T-cell (primary cell): Measurements from ENCODE around the gene CDC37L1. TPM values are rescaled to one million over a fixed set of nuclear protein-coding genes. Genes with fewer than 3 reads are reported as not detected.

Experiments used
- ATAC-seq, 4 experiments: fragments of 200-7000 bp in 3 of 4; fragments of 150-1000 bp in 1 of 4; cut with Tn5 transposase; replicated peaks in 1 of 4; 1 replicate in 3 of 4; 2 replicates in 1 of 4; pipeline ENCODE4 v1.10.0; 2021; ENCODE audit warnings: moderate library complexity in 3 of 4, mild to moderate bottlenecking in 2 of 4, moderate number of reproducible peaks in 1 of 4
- CTCF ChIA-PET, 2 donors: fragments of 300-600 bp; sonication (Branson Sonifier 250); formaldehyde crosslinking; loops; one replicate each; lab custom pipeline; 2022; ENCODE audit warnings: antibody characterized with exemption in 2 of 2; lab: Charles Lee
- POLR2A ChIA-PET, 2 donors: fragments of 300-600 bp; sonication (Branson Sonifier 250); formaldehyde crosslinking; loops; one replicate each; lab custom pipeline; 2022; ENCODE audit warnings: antibody characterized with exemption in 2 of 2; lab: Charles Lee
- DNase-seq, 35 experiments: peaks; one replicate each; pipeline versions ENCODE4 v3.0.0 to v3.0.0-alpha.2; 2013 to 2023
- H3K27ac ChIP-seq: one replicate; pipeline ENCODE4 v1.5.1; 2013; ENCODE audit warnings: low read length
- H3K27me3 ChIP-seq, 2 experiments: replicated peaks in 1 of 2; 1 replicate in 1 of 2; 2 replicates in 1 of 2; pipeline versions ENCODE4 v1.6.1 to v1.7.0; 2013; ENCODE audit warnings: low read length in 1 of 2, mixed read lengths in 1 of 2; ENCODE audit not compliant: control insufficient read depth in 2 of 2, insufficient read depth in 2 of 2; ENCODE audit errors: extremely low read depth in 1 of 2
- H3K36me3 ChIP-seq, 2 donors: 1 replicate in 1 of 2; 2 replicates in 1 of 2; pipeline versions ENCODE4 v1.6.1 to v1.7.0; 2013; ENCODE audit warnings: low read length in 1 of 2; ENCODE audit not compliant: control insufficient read depth in 2 of 2, insufficient read depth in 1 of 2; ENCODE audit errors: extremely low read depth in 1 of 2
- H3K4me1 ChIP-seq, 2 experiments: 1 replicate in 1 of 2; 2 replicates in 1 of 2; pipeline versions ENCODE4 v1.6.1 to v1.7.0; 2013; ENCODE audit warnings: low read length in 2 of 2, mixed read lengths in 1 of 2; ENCODE audit not compliant: insufficient read depth in 2 of 2, control insufficient read depth in 1 of 2; ENCODE audit errors: extremely low read depth in 1 of 2
- H3K4me3 ChIP-seq, 2 donors: 1 replicate in 1 of 2; 2 replicates in 1 of 2; pipeline versions ENCODE4 v1.5.1 to v1.7.0; 2013; ENCODE audit warnings: mild to moderate bottlenecking in 2 of 2, low read length in 1 of 2, moderate library complexity in 1 of 2; ENCODE audit not compliant: control insufficient read depth in 1 of 2; ENCODE audit errors: extremely low read depth in 1 of 2
- H3K9me3 ChIP-seq: 2 replicates; pipeline ENCODE4 v1.7.0; 2013
- H3K27ac Mint-ChIP-seq, 2 donors: one replicate each; pipeline ENCODE4 v1.8.0; 2020 to 2021; ENCODE audit warnings: mild to moderate bottlenecking in 2 of 2, mixed read lengths in 2 of 2
- H3K27me3 Mint-ChIP-seq, 2 donors: one replicate each; pipeline ENCODE4 v1.8.0; 2021 to 2022; ENCODE audit warnings: mixed read lengths in 2 of 2
- H3K36me3 Mint-ChIP-seq: one replicate; pipeline ENCODE4 v1.8.0; 2021; ENCODE audit warnings: mixed read lengths
- H3K4me1 Mint-ChIP-seq, 3 donors: one replicate each; pipeline ENCODE4 v1.8.0; 2020 to 2022; ENCODE audit warnings: mixed read lengths in 3 of 3, mild to moderate bottlenecking in 1 of 3
- H3K4me3 Mint-ChIP-seq, 3 donors: one replicate each; pipeline ENCODE4 v1.8.0; 2020 to 2022; ENCODE audit warnings: mild to moderate bottlenecking in 3 of 3, mixed read lengths in 3 of 3, moderate library complexity in 3 of 3
- H3K9me3 Mint-ChIP-seq, 3 donors: one replicate each; pipeline ENCODE4 v1.8.0; 2020 to 2022; ENCODE audit warnings: mixed read lengths in 3 of 3
- WGBS: methylation state at CpG from one replicate; pipeline ENCODE4 v1.1.5; 2013; ENCODE audit warnings: missing lambda C conversion rate; ENCODE audit not compliant: insufficient coverage; 5-methylcytosine and 5-hydroxymethylcytosine counted together
- total RNA-seq, 35 experiments: library from RNA in 6 of 35; stranded (reverse) in 6 of 35; fragments of 120-200 nt in 1 of 35; gene quantifications; one replicate each; pipeline versions ENCODE4 v1.2.1 to v1.2.4 and lab custom pipeline; 2013 to 2026

The CDC37L1 gene
- total RNA-seq, 5 donors from 2014 or later (not counting 1 experiment from before 2014, with no cell fraction given): 20.6 to 26.8 (median 23.7) TPM

- no peak overlapping the region for H3K27ac Mint-ChIP-seq
- Histone ChIP-seq H3K27me3 (no peaks in the 10 kb centered on the region), H3K27ac (no peak overlapping the region), H3K9me3 (no peaks in the 10 kb centered on the region), H3K4me3 (no peak overlapping the region), H3K4me1 (peaks cover 12 to 13% of the 10 kb centered on the region in 2 experiments), H3K36me3 (no peaks in the 10 kb centered on the region)
- H3K4me1 Mint-ChIP-seq: peaks cover 24 to 29% (median 26%) of the 10 kb centered on the region in 3 donors
- CTCF ChIA-PET: no interaction called here
- no peaks in the 10 kb centered on the region for H3K27me3 Mint-ChIP-seq
- POLR2A ChIA-PET: interaction anchor here in 1 of 2 donors (0.8 kb wide), 1 partner anchor 17 kb away, joined by 3 read pairs; no protein-coding TSS in a partner anchor
- DNase-seq (no peak), ATAC-seq (no peak)
- H3K4me3 Mint-ChIP-seq: no peak overlapping the region
- H3K36me3 Mint-ChIP-seq: peaks cover 5% of the 10 kb centered on the region
- WGBS: 100% methylated on average over 1 of the region's 1 CpG
- no peaks in the 10 kb centered on the region for H3K9me3 Mint-ChIP-seq
These were observed 7.6 kb upstream of the CDC37L1 start for GRCh38 chr9:4671737-4672136.

- ChIA-PET CTCF (interaction anchor here in 1 of 2 donors (1.2 kb wide), 1 partner anchor 70 kb away, joined by 3 read pairs; no protein-coding TSS in a partner anchor), POLR2A (no interaction called here)
- Mint-ChIP-seq H3K9me3 (no peaks in the 10 kb centered on the region), H3K4me3 (no peak overlapping the region), H3K36me3 (peaks cover 5% of the 10 kb centered on the region), H3K4me1 (peaks cover 4 to 10% (median 6%) of the 10 kb centered on the region in 3 donors), H3K27me3 (no peaks in the 10 kb centered on the region), H3K27ac (no peak overlapping the region)
- ATAC-seq: no peak
- no peaks in the 10 kb centered on the region for H3K27me3 ChIP-seq
- H3K36me3 ChIP-seq: no peaks in the 10 kb centered on the region
- no peak for DNase-seq
- H3K27ac ChIP-seq: no peak overlapping the region
- no peaks in the 10 kb centered on the region for H3K9me3 ChIP-seq
- H3K4me3 ChIP-seq: no peak overlapping the region
- peaks cover 0 to 5% of the 10 kb centered on the region in 2 experiments for H3K4me1 ChIP-seq
These were observed 4.6 kb upstream of the CDC37L1 start for GRCh38 chr9:4674783-4675182.

GRCh38 chr9:4677392-4677791, 2.0 kb upstream of the CDC37L1 start:
- POLR2A ChIA-PET: interaction anchor here (0.9 to 1.0 kb wide), 2 partner anchors 14 to 63 kb away, joined by 3 to 4 read pairs; no protein-coding TSS in a partner anchor
- CTCF ChIA-PET: interaction anchor here (0.6 to 1.2 kb wide), 4 partner anchors 24 to 78 kb away, joined by 3 to 5 read pairs (median 4); no protein-coding TSS in a partner anchor
- Histone ChIP-seq H3K27ac (peak overlapping the region; percentile 97), H3K27me3 (no peaks in the 10 kb centered on the region), H3K9me3 (no peaks in the 10 kb centered on the region), H3K4me3 (no peak overlapping the region), H3K36me3 (no peaks in the 10 kb centered on the region), H3K4me1 (peaks cover 4 to 18% of the 10 kb centered on the region in 2 experiments)
- no peak for ATAC-seq
- Mint-ChIP-seq H3K4me3 (no peak overlapping the region), H3K4me1 (peaks cover 0 to 4% (median 3%) of the 10 kb centered on the region in 3 donors), H3K27me3 (no peaks in the 10 kb centered on the region), H3K27ac (no peak overlapping the region), H3K9me3 (no peaks in the 10 kb centered on the region), H3K36me3 (peaks cover 5% of the 10 kb centered on the region)
- no peak for DNase-seq
- WGBS: 91% methylated on average over 2 of the region's 3 CpGs

GRCh38 chr9:4678679-4679267, 596 bp upstream of the CDC37L1 start:
- Histone ChIP-seq H3K9me3 (no peaks in the 10 kb centered on the region), H3K36me3 (no peaks in the 10 kb centered on the region), H3K4me3 (peak overlapping the region; percentile 90 to 94), H3K27ac (peak overlapping the region; percentile 97), H3K4me1 (peaks cover 7 to 18% of the 10 kb centered on the region in 2 experiments), H3K27me3 (no peaks in the 10 kb centered on the region)
- ATAC-seq (peak; percentile 30 to 51 (median 34)), DNase-seq (peak in 20 of 35 experiments; percentile 18 to 62 (median 40))
- ChIA-PET POLR2A (interaction anchor here (0.8 to 1.0 kb wide), 6 partner anchors 14 to 1835 kb away, joined by 3 to 5 read pairs (median 3); partner anchors contain the start of genes PLPP6 (in 1 of the 2), PUM3 (in 1 of the 2) and RCL1 (in 1 of the 2)), CTCF (interaction anchor here (0.5 to 1.4 kb wide), 8 partner anchors 11 to 922 kb away, joined by 3 to 7 read pairs (median 4); partner anchors contain the start of genes PLPP6 (in 1 of the 2) and SPATA6L (in 1 of the 2))
- Mint-ChIP-seq H3K27ac (no peak overlapping the region), H3K36me3 (peaks cover 12% of the 10 kb centered on the region), H3K4me3 (no peak overlapping the region), H3K9me3 (no peaks in the 10 kb centered on the region), H3K4me1 (peaks cover 8 to 13% (median 12%) of the 10 kb centered on the region in 3 donors), H3K27me3 (no peaks in the 10 kb centered on the region)
- WGBS: 0% methylated on average over 6 of the region's 16 CpGs

- 9% methylated on average over 7 of the region's 10 CpGs for WGBS
- H3K27ac Mint-ChIP-seq: no peak overlapping the region
- peaks cover 7 to 18% of the 10 kb centered on the region in 2 experiments for H3K4me1 ChIP-seq
- H3K36me3 Mint-ChIP-seq: peaks cover 22% of the 10 kb centered on the region
- DNase-seq: peak in 4 of 35 experiments; percentile 6 to 41 (median 23)
- ATAC-seq: peak in 1 of 4 experiments; percentile 1
- H3K27me3 Mint-ChIP-seq: no peaks in the 10 kb centered on the region
- no peak overlapping the region for H3K4me3 Mint-ChIP-seq
- no peaks in the 10 kb centered on the region for H3K9me3 ChIP-seq
- H3K27me3 ChIP-seq: no peaks in the 10 kb centered on the region
- ChIA-PET POLR2A (no interaction called here), CTCF (interaction anchor here in 1 of 2 donors (1.4 kb wide), 1 partner anchor 16 kb away, joined by 4 read pairs; no protein-coding TSS in a partner anchor)
- H3K9me3 Mint-ChIP-seq: no peaks in the 10 kb centered on the region
- H3K4me3 ChIP-seq: peak overlapping the region; percentile 90 to 94
- peaks cover 0 to 5% of the 10 kb centered on the region in 2 donors for H3K36me3 ChIP-seq
- peaks cover 18 to 24% (median 22%) of the 10 kb centered on the region in 3 donors for H3K4me1 Mint-ChIP-seq
- H3K27ac ChIP-seq: peak overlapping the region; percentile 97
These were observed 780 bp downstream of the CDC37L1 start for GRCh38 chr9:4680173-4680525.

GRCh38 chr9:4680750-4681149, 1.4 kb downstream of the CDC37L1 start:
- Histone ChIP-seq H3K4me3 (peak overlapping the region in 1 of 2 donors; percentile 94), H3K36me3 (peaks cover 1 to 6% of the 10 kb centered on the region in 2 donors), H3K4me1 (peaks cover 7 to 18% of the 10 kb centered on the region in 2 experiments), H3K27me3 (no peaks in the 10 kb centered on the region), H3K27ac (no peak overlapping the region), H3K9me3 (no peaks in the 10 kb centered on the region)
- Mint-ChIP-seq H3K4me1 (peaks cover 22 to 27% (median 26%) of the 10 kb centered on the region in 3 donors), H3K9me3 (no peaks in the 10 kb centered on the region), H3K27me3 (no peaks in the 10 kb centered on the region), H3K27ac (no peak overlapping the region), H3K4me3 (no peak overlapping the region), H3K36me3 (peaks cover 22% of the 10 kb centered on the region)
- DNase-seq (no peak), ATAC-seq (no peak)
- POLR2A ChIA-PET: no interaction called here
- WGBS: no CpG with 5 or more reads among the region's 2 CpGs
- CTCF ChIA-PET: interaction anchor here in 1 of 2 donors (1.5 kb wide), 1 partner anchor 80 kb away, joined by 4 read pairs; no protein-coding TSS in a partner anchor
